MM.1S (cell line): ENCODE data around the gene TMEM135.

Experiments
- DNase-seq: peaks from one replicate; pipeline ENCODE4 v3.0.0-alpha.2; 2015
- H2AFZ ChIP-seq: fragments of 300-600 bp; sonication (generic); 2 replicates; pipeline ENCODE4 v1.6.0; 2016; ENCODE audit warnings: antibody characterized with exemption, low read length
- H3F3A ChIP-seq: fragments of 300-600 bp; sonication (generic); 2 replicates; pipeline ENCODE4 v1.6.1; 2016; ENCODE audit warnings: mild to moderate bottlenecking, antibody characterized with exemption, low read length, moderate library complexity, mixed read lengths; ENCODE audit not compliant: insufficient read depth
- H3K27ac ChIP-seq: fragments of 300-600 bp; sonication (generic); 2 replicates; pipeline ENCODE4 v1.5.1; 2016; ENCODE audit warnings: mild to moderate bottlenecking, low read length
- H3K27me3 ChIP-seq: fragments of 300-600 bp; sonication (generic); replicated peaks from 2 replicates; pipeline ENCODE4 v1.6.0; 2016; ENCODE audit warnings: low read length; ENCODE audit not compliant: insufficient read depth
- H3K36me3 ChIP-seq: fragments of 300-600 bp; sonication (generic); replicated peaks from 2 replicates; pipeline ENCODE4 v1.6.1; 2016; ENCODE audit warnings: mild to moderate bottlenecking, low read length, mixed read lengths; ENCODE audit not compliant: insufficient read depth
- H3K4me1 ChIP-seq: fragments of 300-600 bp; sonication (generic); 2 replicates; pipeline ENCODE4 v1.6.1; 2016; ENCODE audit warnings: low read length, mixed read lengths
- H3K4me2 ChIP-seq: fragments of 300-600 bp; sonication (generic); 2 replicates; pipeline ENCODE4 v1.6.0; 2016; ENCODE audit warnings: low read depth, low read length
- H3K4me3 ChIP-seq: fragments of 300-600 bp; sonication (generic); 2 replicates; pipeline ENCODE4 v1.5.1; 2016; ENCODE audit warnings: low read length, mixed read lengths
- H3K79me2 ChIP-seq: fragments of 300-600 bp; sonication (generic); 2 replicates; pipeline ENCODE4 v1.6.1; 2016; ENCODE audit warnings: mixed run types, low read length, mixed read lengths
- H3K9ac ChIP-seq: fragments of 300-600 bp; sonication (generic); 2 replicates; pipeline ENCODE4 v1.6.1; 2016; ENCODE audit warnings: low read length, mixed read lengths
- H3K9me2 ChIP-seq: fragments of 300-600 bp; sonication (generic); replicated peaks from 2 replicates; pipeline ENCODE4 v1.6.1; 2016; ENCODE audit warnings: mild to moderate bottlenecking, low read length, mixed read lengths; ENCODE audit not compliant: insufficient read depth
- H3K9me3 ChIP-seq: fragments of 300-600 bp; sonication (generic); replicated peaks from 2 replicates; pipeline ENCODE4 v1.6.1; 2016; ENCODE audit warnings: mild to moderate bottlenecking, low read length, mixed read lengths; ENCODE audit not compliant: insufficient read depth
- H4K20me1 ChIP-seq: fragments of 300-600 bp; sonication (generic); 2 replicates; pipeline ENCODE4 v1.6.1; 2016; ENCODE audit warnings: mild to moderate bottlenecking, low read length, moderate library complexity, mixed read lengths; ENCODE audit not compliant: insufficient read depth
- CTCF ChIP-seq: fragments of 300-600 bp; sonication (generic); IDR thresholded peaks from 2 replicates; pipeline ENCODE4 v1.5.1; 2016; ENCODE audit warnings: antibody characterized with exemption, low read length, mixed read lengths
- EZH2 ChIP-seq: fragments of 300-600 bp; sonication (generic); optimal IDR thresholded peaks from 2 replicates; pipeline ENCODE3; 2017; ENCODE audit warnings: low read depth, mild to moderate bottlenecking, antibody characterized with exemption, low read length, mixed read lengths
- EZH2phosphoT487 ChIP-seq: fragments of 300-600 bp; sonication (generic); IDR thresholded peaks from 2 replicates; pipeline ENCODE4 v1.6.1; 2018; ENCODE audit warnings: antibody characterized with exemption, low read length

TMEM135 gene

DNA sequence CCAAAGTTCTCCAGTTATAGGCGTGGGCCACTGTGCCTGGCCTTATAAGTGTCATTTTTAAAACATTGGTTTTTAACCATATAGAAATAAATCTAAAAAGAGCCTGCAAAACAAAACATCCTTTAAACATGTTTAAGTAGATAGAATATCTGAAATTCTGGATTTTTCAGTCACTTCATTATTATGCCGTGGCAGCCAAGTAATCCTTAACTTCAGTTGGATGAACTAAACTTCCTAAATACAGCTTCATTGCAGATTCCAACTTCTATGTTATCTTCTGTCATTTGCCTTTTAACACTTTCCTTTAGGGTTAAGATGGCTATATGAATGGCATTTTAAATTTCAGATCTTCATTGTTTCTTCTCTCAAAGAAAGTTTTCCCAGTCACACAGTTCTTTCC, 291.4 kb downstream of the TMEM135 start:
- no peak overlapping the region for H3K27ac ChIP-seq
- no peak overlapping the region for H2AFZ ChIP-seq
- H3F3A ChIP-seq: no peaks in the 10 kb centered on the region
- DNase-seq: no peak
- no peak overlapping the region for H3K9ac ChIP-seq
- no peaks in the 10 kb centered on the region for H3K36me3 ChIP-seq
- no peak overlapping the region for H3K4me3 ChIP-seq
- H3K4me2 ChIP-seq: no peak overlapping the region
- H3K4me1 ChIP-seq: no peaks in the 10 kb centered on the region
- no peaks in the 10 kb centered on the region for H3K9me3 ChIP-seq
- no peaks in the 10 kb centered on the region for H3K79me2 ChIP-seq
- H3K9me2 ChIP-seq: no peaks in the 10 kb centered on the region
- H4K20me1 ChIP-seq: no peaks in the 10 kb centered on the region
- TF ChIP-seq EZH2phosphoT487 (no peak), CTCF (no peak)
- no peaks in the 10 kb centered on the region for H3K27me3 ChIP-seq

DNA sequence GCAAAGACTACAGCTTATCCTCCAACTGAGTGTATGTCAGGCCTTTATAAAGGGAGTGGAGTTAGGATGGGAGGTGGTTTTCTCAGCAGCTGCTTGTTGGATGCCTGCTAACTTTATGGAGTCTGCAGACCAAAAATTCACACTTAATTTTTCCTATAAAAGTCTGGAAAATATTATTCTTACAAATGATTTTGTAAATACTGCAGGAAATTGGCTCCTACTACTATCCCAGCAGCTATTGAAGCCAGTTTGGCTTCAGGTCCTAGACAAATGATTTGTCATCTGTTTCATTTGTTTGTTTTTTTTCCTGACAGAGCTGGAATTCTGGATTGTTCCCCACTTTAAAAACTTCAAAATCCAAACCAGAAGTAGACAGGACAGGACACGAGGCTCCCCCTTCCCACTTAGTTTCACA, 292.5 kb downstream of the TMEM135 start:
- no peaks in the 10 kb centered on the region for H3K9me3 ChIP-seq
- DNase-seq: no peak
- no peaks in the 10 kb centered on the region for H3K4me1 ChIP-seq
- no peak overlapping the region for H3K9ac ChIP-seq
- H3K27me3 ChIP-seq: no peaks in the 10 kb centered on the region
- H3K27ac ChIP-seq: no peak overlapping the region
- H3K36me3 ChIP-seq: no peaks in the 10 kb centered on the region
- no peaks in the 10 kb centered on the region for H3F3A ChIP-seq
- TF ChIP-seq EZH2 (no peak), CTCF (no peak), EZH2phosphoT487 (no peak)
- H4K20me1 ChIP-seq: no peaks in the 10 kb centered on the region
- H3K4me3 ChIP-seq: no peak overlapping the region
- no peaks in the 10 kb centered on the region for H3K79me2 ChIP-seq
- H2AFZ ChIP-seq: no peak overlapping the region
- H3K4me2 ChIP-seq: no peak overlapping the region
- no peaks in the 10 kb centered on the region for H3K9me2 ChIP-seq

DNA sequence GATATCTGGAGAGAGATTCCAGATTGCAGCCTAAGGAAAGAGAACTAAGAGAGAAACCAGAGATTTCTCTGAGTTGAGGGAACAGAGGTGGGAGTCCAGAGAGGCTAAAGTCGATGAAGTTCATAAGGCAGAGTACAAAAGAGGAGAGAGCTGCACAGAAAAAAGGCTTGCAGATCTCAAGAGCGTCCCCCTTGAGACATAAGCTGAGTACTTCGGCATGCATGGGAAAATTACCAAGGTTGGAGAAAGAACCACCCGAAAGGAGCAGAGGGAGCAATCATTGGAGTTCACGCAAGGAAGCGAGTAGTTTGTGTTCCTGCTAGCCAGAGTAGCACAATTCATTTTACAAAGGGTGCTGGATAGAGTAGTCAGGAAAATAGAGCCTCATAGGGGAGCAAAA, 293.5 kb downstream of the TMEM135 start:
- no peaks in the 10 kb centered on the region for H3K9me3 ChIP-seq
- no peaks in the 10 kb centered on the region for H3K9me2 ChIP-seq
- no peaks in the 10 kb centered on the region for H3K36me3 ChIP-seq
- H3K27ac ChIP-seq: no peak overlapping the region
- H3K4me3 ChIP-seq: no peak overlapping the region
- H3K4me1 ChIP-seq: no peaks in the 10 kb centered on the region
- H3K27me3 ChIP-seq: no peaks in the 10 kb centered on the region
- H2AFZ ChIP-seq: no peak overlapping the region
- no peak for DNase-seq
- H3K79me2 ChIP-seq: no peaks in the 10 kb centered on the region
- H3K4me2 ChIP-seq: no peak overlapping the region
- no peaks in the 10 kb centered on the region for H4K20me1 ChIP-seq
- H3K9ac ChIP-seq: no peak overlapping the region
- TF ChIP-seq CTCF: no peak
- TF ChIP-seq EZH2: no peak
- TF ChIP-seq EZH2phosphoT487: no peak
- no peaks in the 10 kb centered on the region for H3F3A ChIP-seq
